NCI-H1930 (cell line): ENCODE results near the gene ASMTL.
"Not testable (repeated sequence)": the region's sequence is repeated elsewhere in the genome, so short reads cannot be mapped to it uniquely, and the experiment has no call there.

Experiments used
- DNase-seq, 2 experiments: peaks; one replicate each; lab custom pipeline; 2025; lab: John Stamatoyannopoulos, UW

ASMTL gene, protein sequence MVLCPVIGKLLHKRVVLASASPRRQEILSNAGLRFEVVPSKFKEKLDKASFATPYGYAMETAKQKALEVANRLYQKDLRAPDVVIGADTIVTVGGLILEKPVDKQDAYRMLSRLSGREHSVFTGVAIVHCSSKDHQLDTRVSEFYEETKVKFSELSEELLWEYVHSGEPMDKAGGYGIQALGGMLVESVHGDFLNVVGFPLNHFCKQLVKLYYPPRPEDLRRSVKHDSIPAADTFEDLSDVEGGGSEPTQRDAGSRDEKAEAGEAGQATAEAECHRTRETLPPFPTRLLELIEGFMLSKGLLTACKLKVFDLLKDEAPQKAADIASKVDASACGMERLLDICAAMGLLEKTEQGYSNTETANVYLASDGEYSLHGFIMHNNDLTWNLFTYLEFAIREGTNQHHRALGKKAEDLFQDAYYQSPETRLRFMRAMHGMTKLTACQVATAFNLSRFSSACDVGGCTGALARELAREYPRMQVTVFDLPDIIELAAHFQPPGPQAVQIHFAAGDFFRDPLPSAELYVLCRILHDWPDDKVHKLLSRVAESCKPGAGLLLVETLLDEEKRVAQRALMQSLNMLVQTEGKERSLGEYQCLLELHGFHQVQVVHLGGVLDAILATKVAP

DNA sequence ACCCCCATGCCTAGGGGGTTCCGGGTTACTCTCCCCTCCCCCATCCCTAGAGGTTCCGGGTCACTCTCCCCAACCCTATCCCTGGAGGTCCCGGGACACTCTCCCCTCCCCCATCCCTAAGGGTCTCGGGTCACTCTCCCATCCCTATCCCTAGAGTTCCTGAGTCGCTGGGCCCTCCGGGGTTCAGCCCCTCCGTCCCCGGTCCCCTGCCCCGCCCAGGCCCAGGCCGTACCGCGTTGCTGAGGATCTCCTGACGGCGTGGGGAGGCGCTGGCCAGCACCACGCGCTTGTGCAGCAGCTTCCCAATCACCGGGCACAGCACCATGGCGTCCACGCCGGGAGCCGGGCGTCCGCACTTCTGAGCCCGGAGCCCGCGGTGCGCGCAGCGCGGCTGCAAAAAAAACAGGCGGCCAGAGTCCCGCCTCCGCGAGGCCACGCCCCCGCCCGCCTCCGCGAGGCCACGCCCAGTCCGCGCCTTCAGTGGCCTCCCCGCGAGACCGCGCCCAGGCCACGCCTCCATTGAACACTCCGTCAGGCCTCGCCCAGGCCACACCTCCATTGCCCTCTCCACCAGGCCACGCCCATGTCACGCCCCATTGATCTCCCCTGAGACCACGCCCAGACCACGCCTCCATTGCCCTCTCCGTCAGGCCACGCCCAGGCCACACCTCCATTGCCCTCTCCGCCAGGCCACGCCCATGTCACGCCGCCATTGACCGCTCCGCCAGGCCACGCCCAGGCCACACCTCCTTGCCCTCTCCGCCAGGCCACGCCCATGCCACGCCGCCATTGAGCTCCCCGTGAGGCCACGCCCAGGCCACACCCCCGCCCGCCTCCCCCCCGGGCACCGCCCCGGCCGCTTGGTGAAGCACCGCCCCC, at the start of gene ASMTL:
Gene ASMTL (minus strand): TSS at position 394 of the 879 bp plus-strand sequence. CDS start 69 bp downstream, at position 325.
- no peak for DNase-seq

DNA sequence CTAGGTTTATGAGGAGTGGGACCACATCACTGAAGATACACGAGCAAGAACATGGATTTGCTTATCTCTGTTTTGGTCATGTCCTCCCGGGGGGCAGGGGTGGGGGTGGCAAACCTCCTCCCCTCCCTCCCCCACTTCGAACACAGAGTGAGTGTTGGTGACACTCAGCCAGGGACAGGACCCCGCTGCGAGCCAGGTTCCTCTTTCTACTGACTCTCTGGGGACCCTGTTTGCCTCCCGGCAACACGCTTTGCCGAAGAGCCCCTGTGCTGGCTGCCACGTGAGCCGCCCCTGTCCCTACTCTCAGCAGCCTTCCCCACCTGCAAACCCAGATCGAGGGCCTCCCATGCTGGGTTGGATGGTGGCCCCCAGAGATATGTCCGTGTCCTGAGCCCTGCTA, 49.5 kb upstream of the ASMTL start:
- DNase-seq, result no peak

DNA sequence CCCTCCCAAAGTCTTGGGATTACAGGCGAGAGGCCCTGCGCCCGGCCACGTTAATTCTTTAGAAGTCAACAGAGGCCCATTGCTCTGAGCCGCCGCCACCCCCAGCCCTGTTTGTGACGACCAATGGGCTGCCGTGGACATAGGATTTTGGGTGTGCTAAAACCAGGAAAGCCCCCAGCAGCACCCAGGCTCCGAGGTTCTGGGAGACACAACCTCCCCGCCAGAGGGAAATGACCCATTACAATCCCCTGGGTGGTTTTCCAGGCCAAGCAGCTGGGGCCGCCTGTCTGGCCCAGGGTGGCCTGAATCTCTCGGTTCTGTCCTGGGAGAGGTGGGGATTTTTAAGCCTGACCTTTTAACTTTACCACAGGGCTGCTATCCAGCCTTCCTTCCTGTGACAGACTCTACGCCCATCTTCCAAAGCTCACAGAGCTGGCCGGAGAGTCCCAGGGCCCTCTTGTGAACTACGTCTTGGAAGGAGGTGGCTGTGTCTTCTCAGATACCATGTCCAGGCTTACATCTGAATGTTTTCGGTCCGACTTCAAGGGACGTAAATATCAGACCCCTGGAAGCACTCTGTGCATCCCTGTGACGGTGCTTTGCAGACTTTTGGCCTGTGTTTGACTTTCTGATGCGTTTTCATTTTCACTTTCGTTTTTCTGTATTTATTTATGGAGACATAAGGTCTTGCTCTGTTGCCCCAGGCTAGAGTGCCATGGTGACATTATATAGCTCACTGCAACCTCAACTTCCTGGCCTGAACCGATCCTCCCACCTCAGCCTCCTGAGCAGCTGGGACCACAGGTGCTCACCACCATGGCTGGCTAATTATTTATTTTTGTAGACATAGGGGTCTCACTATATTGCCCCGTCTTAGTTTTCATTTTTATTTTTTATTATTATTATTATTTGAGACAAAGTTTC, 48.3 kb upstream of the ASMTL start:
- DNase-seq, result no peak

DNA sequence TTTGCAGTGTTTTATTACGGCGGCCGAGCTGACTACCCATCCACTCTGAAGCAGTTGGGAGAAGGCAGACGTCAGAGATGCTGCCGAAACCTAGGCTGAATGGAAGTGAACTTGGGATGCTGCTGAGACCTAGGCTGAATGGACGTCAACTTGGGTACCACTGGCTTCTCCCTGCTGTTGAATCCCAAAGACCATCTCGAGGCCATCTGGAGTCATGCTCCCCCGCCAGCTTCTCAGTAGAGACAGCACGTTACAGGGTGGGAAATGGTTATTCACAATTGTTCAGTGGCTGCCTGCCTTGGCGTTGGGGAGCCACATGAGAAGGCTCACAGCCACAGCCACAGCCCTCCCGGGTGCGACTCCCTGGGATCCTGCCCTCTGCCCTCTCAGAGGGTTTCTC, 43.4 kb upstream of the ASMTL start:
- no peak for DNase-seq

DNA sequence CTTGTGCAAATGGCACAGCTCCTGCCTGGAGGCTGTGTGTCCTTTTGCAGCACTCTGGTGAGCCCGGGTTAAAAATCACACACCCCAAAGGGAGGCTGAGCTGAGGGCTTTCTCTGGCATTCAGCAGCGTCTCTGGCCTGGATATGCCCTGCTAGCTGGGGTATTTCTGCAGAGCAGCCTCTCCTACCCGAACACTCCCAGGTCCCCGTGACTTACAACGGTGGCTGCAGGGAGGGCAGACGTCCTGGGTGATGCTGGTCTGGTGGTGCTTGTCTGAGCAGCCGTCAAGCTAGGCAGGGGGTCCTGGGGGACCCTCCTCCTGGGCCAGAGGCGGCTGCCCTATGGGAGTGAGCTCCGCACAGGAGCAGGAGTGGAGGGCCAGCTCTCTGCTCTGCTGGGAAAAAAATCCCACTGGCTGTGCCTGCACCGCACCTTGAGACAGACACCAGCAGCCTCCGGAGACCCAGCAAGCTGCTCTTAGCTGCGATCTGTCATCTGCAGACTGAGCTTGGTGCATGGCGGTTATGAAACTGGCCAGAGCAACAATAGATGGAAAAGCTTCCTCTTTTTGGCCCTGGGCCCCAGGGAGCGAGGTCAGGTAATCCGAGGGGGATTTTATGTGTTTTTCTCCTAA, 41.3 kb upstream of the ASMTL start:
- no peak for DNase-seq

DNA sequence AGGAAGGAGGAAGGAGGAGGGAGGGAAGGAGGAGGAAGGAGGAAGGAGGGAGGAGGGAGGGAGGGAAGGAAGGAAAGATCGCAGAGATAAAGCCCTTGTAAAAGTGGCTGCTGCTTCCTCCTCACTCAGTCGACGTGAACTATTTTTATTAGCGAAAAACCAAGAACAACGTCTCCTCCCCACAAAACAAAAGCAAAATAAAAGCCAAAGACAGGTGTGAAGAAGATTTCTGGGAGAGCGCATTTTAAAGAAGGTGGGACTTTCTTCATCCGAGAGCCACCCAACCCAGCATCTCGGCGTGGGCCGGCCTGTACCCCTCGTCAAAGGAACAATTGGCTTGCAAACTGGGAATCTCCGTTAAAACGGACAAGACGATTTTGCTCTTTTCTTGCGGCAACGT, 40.7 kb upstream of the ASMTL start:
- DNase-seq, result no peak

DNA sequence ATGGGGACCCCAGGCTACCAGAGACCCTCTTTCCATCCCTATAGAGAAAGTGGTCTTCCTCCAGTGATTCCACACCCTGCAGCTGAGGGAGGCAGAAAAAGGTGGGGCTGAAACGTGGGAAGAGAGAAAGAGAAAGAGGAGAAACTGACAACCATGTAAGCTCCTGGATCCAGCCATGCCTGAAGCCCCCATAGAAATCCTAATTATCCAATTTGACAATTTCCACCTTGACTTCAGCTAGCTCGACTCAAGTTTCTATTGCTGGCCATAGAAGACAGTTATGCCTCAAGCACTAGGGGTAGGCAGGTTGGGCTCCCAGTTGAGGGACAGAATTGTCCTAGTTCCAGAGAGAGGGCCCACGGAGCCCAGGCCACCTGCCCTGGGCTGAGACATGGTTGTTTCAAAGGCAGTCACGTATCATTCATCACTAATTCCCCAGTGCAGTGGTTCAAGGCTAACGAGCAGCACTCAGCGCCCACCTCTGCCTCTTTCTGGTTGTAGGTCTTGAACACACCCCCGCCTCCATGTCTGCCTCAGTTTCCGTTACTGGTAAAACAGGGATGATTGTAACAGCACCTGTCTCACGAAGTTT, 39.8 kb upstream of the ASMTL start:
- no peak for DNase-seq

DNA sequence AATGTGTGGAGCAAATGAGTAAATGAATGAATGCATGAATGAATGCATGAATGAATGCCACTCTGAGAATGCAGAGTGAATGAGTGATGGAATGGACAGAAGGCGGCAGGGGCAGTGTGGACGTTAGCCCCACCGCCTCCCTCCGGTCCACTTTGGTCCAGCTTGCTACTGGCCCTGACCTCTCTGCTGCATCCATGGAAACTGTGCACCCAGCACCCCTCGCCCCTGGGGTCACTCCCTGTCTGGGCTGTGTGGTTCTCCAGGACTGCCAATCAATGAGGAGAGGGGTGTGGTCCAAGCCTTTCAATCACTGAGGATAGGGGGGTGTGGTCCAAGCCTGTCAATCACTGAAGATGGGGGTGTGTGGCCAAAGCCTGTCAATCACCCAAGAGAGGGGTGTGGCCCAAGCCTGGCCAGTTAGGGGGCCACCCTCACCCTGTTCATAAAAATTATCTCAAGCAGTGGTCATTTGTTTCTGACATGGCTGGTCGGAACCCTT, 39.2 kb upstream of the ASMTL start:
- DNase-seq, result no peak

DNA sequence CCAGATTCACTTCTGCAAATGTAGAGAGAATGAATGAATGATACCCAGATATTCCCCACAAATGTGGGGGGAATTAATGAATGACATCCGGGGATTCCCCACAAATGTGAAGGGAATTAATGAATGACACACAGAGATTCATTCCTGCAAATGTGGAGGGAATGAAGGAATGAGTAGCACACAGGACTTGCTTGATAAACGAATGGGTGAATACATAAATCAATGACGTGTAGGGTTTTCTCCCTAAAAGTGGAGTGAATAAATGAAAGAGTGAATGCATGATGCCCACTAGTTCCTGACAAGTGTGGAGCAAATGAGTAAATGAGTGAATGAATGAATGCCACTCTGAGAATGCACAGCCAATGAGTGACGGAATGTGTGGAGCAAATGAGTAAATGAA, 38.5 kb upstream of the ASMTL start:
- not testable (repeated sequence) for DNase-seq

DNA sequence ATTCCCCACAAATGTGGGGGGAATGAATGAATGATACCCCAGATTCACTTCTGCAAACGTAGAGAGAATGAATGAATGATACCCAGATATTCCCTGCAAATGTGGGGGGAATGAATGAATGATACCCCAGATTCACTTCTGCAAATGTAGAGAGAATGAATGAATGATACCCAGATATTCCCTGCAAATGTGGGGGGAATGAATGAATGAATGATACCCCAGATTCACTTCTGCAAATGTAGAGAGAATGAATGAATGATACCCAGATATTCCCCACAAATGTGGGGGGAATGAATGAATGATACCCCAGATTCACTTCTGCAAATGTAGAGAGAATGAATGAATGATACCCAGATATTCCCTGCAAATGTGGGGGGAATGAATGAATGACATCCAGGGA, 38.0 kb upstream of the ASMTL start:
- not testable (repeated sequence) for DNase-seq

DNA sequence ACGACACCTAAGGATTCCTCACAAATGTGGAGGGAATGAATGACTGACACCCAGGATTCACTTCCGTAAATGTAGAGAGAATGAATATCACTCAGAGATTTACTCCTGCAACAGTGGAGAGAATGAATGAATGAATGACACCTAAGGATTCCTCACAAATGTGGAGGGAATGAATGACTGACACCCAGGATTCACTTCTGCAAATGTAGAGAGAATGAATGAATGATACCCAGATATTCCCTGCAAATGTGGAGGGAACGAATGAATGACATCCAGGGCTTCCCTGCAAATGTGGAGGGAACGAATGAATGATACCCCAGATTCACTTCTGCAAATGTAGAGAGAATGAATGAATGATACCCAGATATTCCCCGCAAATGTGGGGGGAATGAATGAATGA, 36.6 kb upstream of the ASMTL start:
- DNase-seq, result not testable (repeated sequence)

DNA sequence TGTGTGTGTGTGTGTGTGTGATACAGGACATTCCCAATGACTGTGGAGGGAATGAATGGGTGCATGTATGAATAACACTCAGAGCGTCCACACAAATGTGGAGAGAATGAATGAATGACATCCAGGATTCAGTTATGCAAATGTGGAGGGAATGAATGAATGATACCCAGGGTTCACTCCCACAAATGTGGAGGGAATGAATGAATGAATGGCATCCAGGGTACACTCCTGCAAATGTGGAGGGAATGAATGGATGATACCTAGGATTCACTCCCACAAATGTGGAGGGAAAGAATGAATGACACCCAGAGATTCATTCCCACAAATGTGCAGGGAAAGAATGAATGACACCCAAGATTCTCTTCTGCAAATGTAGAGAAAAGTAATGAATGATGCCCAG, 36.0 kb upstream of the ASMTL start:
- DNase-seq, result no peak

DNA sequence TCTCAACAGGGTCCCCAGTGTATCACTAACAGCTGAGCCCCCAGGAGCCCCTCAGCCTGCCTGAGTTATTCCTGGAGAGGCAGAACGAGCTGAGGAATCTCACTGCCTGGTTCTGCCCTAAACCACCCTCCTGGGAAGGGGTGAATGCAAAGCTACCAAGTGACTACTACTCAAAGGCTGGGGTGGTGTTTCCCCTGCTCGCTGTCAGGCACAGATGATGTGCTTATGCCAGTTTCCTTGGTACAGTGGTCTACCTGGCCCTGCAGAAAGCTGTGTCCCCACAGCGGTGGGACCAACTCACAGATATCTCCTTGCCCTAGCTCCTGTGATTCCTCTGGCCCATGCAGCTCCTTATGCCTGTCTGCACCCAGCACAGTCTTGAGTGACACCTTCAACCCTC, 35.4 kb upstream of the ASMTL start:
- DNase-seq, result no peak

DNA sequence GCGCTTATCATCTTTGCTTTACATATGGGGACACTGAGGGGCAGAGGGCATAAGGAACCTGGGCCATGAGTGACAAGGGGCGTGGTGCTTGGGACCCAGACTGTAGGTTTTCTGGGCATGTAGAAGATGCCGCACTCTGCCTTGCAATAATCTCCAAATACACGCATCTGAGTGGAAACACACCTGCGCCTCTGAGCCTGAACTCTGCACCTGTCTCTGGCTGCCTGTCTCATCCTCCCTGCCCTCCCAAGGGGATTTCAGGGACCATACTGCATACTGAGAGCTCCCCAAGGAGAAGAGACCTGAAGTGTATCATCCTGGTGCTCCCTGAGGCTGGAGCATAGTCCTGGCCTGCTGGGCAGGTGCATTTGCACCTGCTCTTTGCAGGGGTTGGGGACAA, 34.7 kb upstream of the ASMTL start:
- no peak for DNase-seq

DNA sequence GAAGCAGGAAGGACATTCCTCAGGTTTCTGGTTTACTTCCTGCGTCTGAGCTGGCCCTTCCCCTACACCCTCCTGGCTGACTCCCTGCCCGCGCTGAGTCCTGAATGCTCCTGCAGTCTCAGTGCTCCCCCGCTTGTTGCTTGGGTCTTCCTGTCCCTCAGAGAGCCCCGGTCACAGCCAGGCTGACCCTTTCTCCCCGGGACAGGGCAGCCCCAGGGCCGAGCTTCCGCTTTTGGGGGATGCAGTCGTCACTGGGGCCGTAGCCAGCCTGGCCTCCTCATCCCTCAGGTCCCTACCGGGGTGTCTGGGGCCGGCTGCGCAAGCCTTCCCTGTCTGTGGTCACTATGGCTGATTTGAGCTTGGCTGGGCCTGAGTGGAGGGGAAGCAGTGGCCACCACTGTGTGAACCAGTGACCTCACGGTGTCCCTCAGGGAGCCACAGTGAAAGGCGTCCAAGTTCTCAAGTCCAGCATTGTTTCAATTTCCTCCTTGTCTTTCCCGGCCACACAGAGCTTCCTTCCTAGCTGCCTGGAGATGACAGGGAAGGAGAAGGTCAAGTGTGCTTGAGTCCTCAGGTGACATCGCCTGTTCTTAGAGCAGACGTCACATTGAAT, 34.1 kb upstream of the ASMTL start:
- DNase-seq, result no peak

DNA sequence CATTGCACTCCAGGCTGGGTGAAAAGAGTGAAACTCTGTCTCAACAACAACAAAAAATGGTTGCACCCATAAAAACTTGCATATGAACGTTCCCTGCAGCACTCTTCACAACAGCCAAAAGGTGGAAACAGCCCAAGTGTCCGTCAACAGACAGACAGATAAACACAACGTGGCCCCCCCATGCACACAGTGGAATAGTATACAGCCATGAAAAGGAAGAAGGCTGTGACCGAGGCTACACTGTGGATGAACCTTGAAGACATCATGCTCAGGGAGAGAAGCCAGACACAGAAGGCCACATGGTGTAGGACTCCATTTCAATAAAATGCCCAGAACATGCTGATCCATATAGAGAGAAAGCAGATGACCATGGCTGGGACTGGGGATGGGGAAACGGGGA, 33.5 kb upstream of the ASMTL start:
- DNase-seq, result no peak

DNA sequence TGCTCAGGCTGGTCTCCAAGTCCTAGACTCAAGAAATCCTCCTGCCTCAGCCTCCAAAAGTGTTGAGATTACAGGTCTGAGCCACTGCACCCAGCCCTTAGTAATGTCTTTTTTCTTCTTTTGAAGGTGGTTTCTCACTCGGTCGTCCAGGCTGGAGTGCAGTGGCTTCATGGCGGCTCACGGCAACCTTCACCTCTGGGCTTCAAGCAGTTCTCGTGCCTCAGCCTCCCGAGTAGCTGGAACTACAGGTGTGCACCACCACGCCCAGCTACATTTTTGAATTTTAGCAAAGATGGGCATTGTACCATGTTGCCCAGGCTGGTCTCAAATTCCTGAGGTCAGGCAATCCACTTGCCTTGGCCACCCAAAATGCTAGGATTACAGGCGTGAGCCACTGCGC, 32.3 kb upstream of the ASMTL start:
- DNase-seq, result no peak

DNA sequence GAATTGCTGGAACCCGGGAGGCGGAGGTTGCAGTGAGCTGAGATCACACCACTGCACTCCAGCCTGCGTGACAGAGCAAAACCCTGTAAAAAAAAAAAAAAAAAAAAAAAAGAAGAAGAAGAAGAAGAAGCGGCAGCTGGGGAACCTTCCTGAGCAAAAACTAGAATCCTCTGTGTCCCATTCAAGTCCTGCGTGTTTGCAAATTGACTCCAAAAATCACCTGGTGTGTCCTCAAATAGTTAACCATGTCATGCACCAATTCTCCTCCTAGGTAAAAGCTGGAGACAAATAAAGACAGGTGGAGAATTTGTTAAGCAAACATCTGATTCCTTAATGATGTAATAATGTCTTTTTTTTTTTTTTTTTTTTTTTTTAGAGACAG, 31.9 kb upstream of the ASMTL start:
- no peak for DNase-seq

DNA sequence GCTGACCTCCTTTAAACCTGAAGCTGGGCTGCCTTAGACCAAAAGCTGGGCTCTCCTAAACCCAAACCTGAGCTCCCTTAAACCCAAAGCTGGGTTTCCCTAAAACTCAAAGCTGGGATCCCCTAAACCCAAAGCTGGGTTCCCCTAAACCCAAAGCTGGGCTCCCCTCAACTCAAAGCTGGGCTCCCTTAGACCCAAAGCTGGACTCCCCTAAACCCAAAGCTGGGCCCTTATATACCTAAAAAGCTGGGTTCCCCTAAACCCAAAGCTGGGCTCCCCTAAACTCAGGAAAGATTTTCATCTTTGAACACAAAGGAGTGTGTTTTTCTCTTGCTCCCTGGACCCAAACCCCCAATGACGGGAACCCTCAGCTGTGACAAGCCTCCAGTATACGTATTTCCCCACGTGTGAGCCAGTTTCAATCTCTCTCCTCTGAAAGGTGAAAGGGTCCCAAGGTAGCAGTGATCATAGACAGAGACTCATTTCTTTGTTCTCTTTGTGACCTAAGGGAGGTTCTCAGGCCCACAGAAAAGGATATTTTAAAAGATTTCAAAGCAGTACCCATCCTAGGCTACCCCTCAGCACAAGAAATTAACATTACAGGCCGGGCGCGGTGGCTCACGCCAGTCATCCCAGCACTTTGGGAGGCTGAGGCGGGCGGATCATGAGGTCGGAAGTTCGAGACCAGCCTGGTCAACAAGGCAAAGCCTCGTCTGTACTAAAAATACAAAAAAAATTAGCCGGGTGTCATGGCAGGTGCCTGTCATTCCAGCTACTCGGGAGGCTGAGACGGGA, 31.3 kb upstream of the ASMTL start:
- no peak for DNase-seq
